PC-9 (cell line): ENCODE results near the gene KCNQ1OT1.

ENCODE experiments used
- EZH2 ChIP-seq: fragments of 200-600 bp; sonication (generic); IDR thresholded peaks from 2 replicates; pipeline ENCODE4 v1.8.0; 2017; ENCODE audit warnings: antibody characterized with exemption, low read depth
- TF ChIP-seq, protein P1 (sequence below): fragments of 200-600 bp; sonication (generic); conservative IDR thresholded peaks from 2 replicates; pipeline ENCODE4 v1.6.1; 2017; ENCODE audit warnings: mixed run types, antibody characterized with exemption, mild to moderate bottlenecking, moderate library complexity

- TF ChIP-seq EZH2 = no peak
- TF ChIP-seq, protein P1, sequence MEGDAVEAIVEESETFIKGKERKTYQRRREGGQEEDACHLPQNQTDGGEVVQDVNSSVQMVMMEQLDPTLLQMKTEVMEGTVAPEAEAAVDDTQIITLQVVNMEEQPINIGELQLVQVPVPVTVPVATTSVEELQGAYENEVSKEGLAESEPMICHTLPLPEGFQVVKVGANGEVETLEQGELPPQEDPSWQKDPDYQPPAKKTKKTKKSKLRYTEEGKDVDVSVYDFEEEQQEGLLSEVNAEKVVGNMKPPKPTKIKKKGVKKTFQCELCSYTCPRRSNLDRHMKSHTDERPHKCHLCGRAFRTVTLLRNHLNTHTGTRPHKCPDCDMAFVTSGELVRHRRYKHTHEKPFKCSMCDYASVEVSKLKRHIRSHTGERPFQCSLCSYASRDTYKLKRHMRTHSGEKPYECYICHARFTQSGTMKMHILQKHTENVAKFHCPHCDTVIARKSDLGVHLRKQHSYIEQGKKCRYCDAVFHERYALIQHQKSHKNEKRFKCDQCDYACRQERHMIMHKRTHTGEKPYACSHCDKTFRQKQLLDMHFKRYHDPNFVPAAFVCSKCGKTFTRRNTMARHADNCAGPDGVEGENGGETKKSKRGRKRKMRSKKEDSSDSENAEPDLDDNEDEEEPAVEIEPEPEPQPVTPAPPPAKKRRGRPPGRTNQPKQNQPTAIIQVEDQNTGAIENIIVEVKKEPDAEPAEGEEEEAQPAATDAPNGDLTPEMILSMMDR = no peak
These were observed 56.0 kb downstream of the KCNQ1OT1 start for GRCh38 chr11:2643746-2644145.
